DND-41 (cell line): ENCODE measurements around the gene CLK3.

Source experiments
- CTCF ChIP-seq: IDR thresholded peaks from 2 replicates; pipeline ENCODE4 v1.5.1; 2012; ENCODE audit warnings: borderline replicate concordance, low read length, moderate library complexity, mild to moderate bottlenecking; ENCODE audit not compliant: poor library complexity, severe bottlenecking; ENCODE audit errors: extremely low read depth
- EZH2 ChIP-seq: IDR thresholded peaks from 3 replicates; pipeline ENCODE4 v1.6.1; 2012; ENCODE audit warnings: borderline replicate concordance, low read depth, mild to moderate bottlenecking, moderate library complexity, low read length, inconsistent platforms; ENCODE audit not compliant: severe bottlenecking

GRCh38 chr15:74603789-74604705 lies 11.6 kb upstream of the CLK3 start:
- no peak for TF ChIP-seq CTCF
- no peak for TF ChIP-seq EZH2
